ENCODE results near the gene COQ10A. TPM values are rescaled to one million over a fixed set of nuclear protein-coding genes. Genes with fewer than 3 reads are reported as not detected.

COQ10A gene
- total and polyA plus RNA-seq, 9 of the 15 experiments (the other 6 are each of a cell fraction or from before 2014, with no cell fraction given): 3.1 to 26.4 (median 12.7) TPM

DNA sequence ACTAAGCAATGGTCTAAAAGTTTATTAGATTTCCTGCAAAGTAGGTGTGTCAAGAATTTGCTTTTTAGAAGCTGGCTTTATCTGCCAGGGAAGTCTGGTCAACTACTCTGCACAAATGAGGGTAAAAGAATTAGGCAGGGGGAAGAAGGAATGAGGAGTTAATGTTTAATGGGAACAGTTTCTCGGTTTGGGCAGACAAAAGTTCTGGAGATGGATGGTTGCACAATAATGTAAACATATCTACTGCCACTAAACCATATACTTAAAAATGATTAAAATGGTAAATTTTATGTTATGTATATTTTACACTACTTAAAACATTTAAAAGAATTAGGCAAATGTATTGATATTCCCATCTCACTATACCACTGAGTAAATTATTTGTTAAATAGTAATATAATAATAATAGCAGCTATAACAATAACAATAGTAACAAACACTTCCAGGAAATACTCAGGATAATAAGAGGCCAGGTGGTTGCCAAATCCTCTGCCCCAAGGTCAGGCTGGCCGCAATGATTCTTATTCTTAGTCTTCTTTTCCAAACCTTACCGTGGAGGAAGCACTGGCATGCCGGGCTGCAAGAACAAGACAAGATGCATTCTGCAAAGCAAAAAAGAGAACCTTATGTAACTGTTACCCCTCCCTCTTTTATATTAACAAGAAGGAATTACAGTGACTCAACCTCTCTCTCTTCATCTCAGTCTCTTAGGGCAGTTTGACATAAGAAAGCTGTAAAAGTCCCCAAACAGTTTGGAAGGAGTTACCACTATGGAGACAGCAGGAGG lies 19.5 kb downstream of the COQ10A start:
- Histone ChIP-seq H3K9me1 (ENCODE audit: control insufficient read depth, insufficient read depth, low read length) (no peaks in the 10 kb centered on the region), H3K27me3 (ENCODE audit: control insufficient read depth in 2 of 2, insufficient read depth in 2 of 2, low read length in 2 of 2) (no peaks in the 10 kb centered on the region), H3K4me1 (replicated peaks in 1 of 2; ENCODE audit: control insufficient read depth in 2 of 2, insufficient read depth in 2 of 2, low read length in 2 of 2) (no peaks in the 10 kb centered on the region), H3K9me3 (replicated peaks; ENCODE audit: control insufficient read depth, insufficient read depth, low read depth, low read length) (no peaks in the 10 kb centered on the region), H3K79me2 (ENCODE audit: control insufficient read depth, insufficient read depth, low read length) (peaks cover 46% of the 10 kb centered on the region), H3K4me3 (no peak overlapping the region), H3K36me3 (ENCODE audit: control insufficient read depth, insufficient read depth, low read length) (peaks cover 91% of the 10 kb centered on the region), H3K4me2 (ENCODE audit: insufficient read depth, low read length) (no peak overlapping the region), H4K20me1 (replicated peaks; ENCODE audit: control insufficient read depth, insufficient read depth, low read length) (peaks cover 4% of the 10 kb centered on the region; the same call in 1 of the 2 replicates), H2AFZ (ENCODE audit: low read depth, low read length) (no peak overlapping the region), H3K9ac (ENCODE audit: insufficient read depth in 1 of 2, low read depth in 2 of 2, low read length in 2 of 2) (no peak overlapping the region), H3K27ac (ENCODE audit: extremely low read depth, low read depth, low read length) (no peak overlapping the region)
- POLR2A ChIA-PET: interaction anchor here (1.6 to 3.0 kb wide), 2 partner anchors 8 to 17 kb away, joined by 10 to 13 read pairs; no protein-coding TSS in a partner anchor
- FAIRE-seq (no peak), ATAC-seq (no peak), DNase-seq (ENCODE audit: extremely low read depth in 1 of 4, low spot score in 3 of 4) (no peak)
- WGBS (ENCODE audit: insufficient coverage, low coverage, missing lambda C conversion rate): 89% methylated on average over 4 of the region's 4 CpGs
- intact Hi-C loops (cut with micrococcal nuclease): loop anchor here (2.0 kb wide), 1 partner anchor 15 kb away; the partner anchor contains the start of gene CS
- in situ Hi-C loops (cut with MboI): no loop called here
- no TSS peak for BruUV-seq (replicated peaks)
- no peak for TF ChIP-seq CEBPG (CRISPR knock-in tag; IDR thresholded peaks at IDR 0.05)
- TF ChIP-seq CEBPG (tag; conservative IDR thresholded peaks at IDR 0.05 in 1 of 2, IDR thresholded peaks at IDR 0.05 in 1 of 2): peak; percentile 28 to 42; a peak in 1 of 4 replicates
- peak; percentile 41; the same call in 1 of the 2 replicates for TF ChIP-seq CEBPB (tag; IDR thresholded peaks at IDR 0.05)
- TF ChIP-seq, protein P1, sequence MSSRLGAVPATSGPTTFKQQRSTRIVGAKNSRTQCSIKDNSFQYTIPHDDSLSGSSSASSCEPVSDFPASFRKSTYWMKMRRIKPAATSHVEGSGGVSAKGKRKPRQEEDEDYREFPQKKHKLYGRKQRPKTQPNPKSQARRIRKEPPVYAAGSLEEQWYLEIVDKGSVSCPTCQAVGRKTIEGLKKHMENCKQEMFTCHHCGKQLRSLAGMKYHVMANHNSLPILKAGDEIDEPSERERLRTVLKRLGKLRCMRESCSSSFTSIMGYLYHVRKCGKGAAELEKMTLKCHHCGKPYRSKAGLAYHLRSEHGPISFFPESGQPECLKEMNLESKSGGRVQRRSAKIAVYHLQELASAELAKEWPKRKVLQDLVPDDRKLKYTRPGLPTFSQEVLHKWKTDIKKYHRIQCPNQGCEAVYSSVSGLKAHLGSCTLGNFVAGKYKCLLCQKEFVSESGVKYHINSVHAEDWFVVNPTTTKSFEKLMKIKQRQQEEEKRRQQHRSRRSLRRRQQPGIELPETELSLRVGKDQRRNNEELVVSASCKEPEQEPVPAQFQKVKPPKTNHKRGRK (tag; IDR thresholded peaks at IDR 0.05): no peak
- no peak for TF ChIP-seq XRCC4 (IDR thresholded peaks at IDR 0.05; ENCODE audit: extremely low read depth, insufficient read depth, insufficient read length)
- CTCF ChIA-PET (ENCODE audit: low intra/inter-chr PET ratio): interaction anchor here (0.7 to 1.4 kb wide), 3 partner anchors 96 to 548 kb away, joined by 3 to 10 read pairs (median 3); no protein-coding TSS in a partner anchor

Measured in K562 (cell line).